ENCODE data around the gene AFAP1. TPM values are rescaled to one million over a fixed set of nuclear protein-coding genes. Genes with fewer than 3 reads are reported as not detected.
A peak's percentile ranks its signal among the peaks of the same experiment; 100 is the strongest.

Gene AFAP1
- total and polyA plus RNA-seq, 2 donors (not counting 3 experiments of a cell fraction or from before 2014, with no cell fraction given), result 32.3 to 103 TPM

GRCh38 chr4:7987148-7987989 is 47.7 kb upstream of the AFAP1 start:
- no peaks in the 10 kb centered on the region for H3K9me3 ChIP-seq (replicated peaks; ENCODE audit: control insufficient read depth, insufficient read depth, low read length)
- POLR2A ChIA-PET, result interaction anchor here (1.6 kb wide), 1 partner anchor 48 kb away, joined by 9 read pairs; the partner anchor contains the start of gene AFAP1
- no peaks in the 10 kb centered on the region for H3K79me2 ChIP-seq (ENCODE audit: control insufficient read depth, insufficient read depth, low read length)
- peak; percentile 97 for FAIRE-seq
- no peak overlapping the region for H3K9ac ChIP-seq (replicated peaks; ENCODE audit: extremely low read depth, insufficient read depth, low read length)
- peak; percentile 74 for DNase-seq (ENCODE audit: low read depth, low spot score)
- dilution Hi-C loops (cut with MboI; ENCODE audit: extremely low pct_ligation_motif_present, low sequenced_read_pairs), result no loop called here
- no peaks in the 10 kb centered on the region for H3K27me3 ChIP-seq (ENCODE audit: control insufficient read depth in 2 of 2, insufficient read depth in 2 of 2, low read length in 2 of 2)
- no peak for TF ChIP-seq JUN (IDR thresholded peaks at IDR 0.05; ENCODE audit: borderline replicate concordance, insufficient read depth, insufficient read length, low read depth)
- TF ChIP-seq MYC (IDR thresholded peaks at IDR 0.05; ENCODE audit: low read depth, low read length), result no peak
- peak; percentile 84 to 86 for TF ChIP-seq CTCF (IDR thresholded peaks at IDR 0.05; ENCODE audit: extremely low read depth in 1 of 2, insufficient read depth in 1 of 2, low read depth in 1 of 2, low read length in 2 of 2)
- TF ChIP-seq MAX (IDR thresholded peaks at IDR 0.05; ENCODE audit: insufficient read depth, insufficient read length), result no peak
- no peak for TF ChIP-seq GATA2 (IDR thresholded peaks at IDR 0.05; ENCODE audit: insufficient read depth, insufficient read length, low read depth, low read length)
- no peak for TF ChIP-seq EZH2 (IDR thresholded peaks at IDR 0.05; ENCODE audit: borderline replicate concordance, low read depth, low read length, severe bottlenecking)
- TF ChIP-seq FOS (IDR thresholded peaks at IDR 0.05; ENCODE audit: borderline replicate concordance, insufficient read depth, low read length), result no peak
- no peak for TF ChIP-seq POLR2A (IDR thresholded peaks at IDR 0.05; ENCODE audit: low read depth, low read length)
- BruUV-seq (replicated peaks), result no TSS peak
- H3K36me3 ChIP-seq (ENCODE audit: control insufficient read depth in 2 of 2, extremely low read depth in 1 of 2, insufficient read depth in 2 of 2, low read length in 2 of 2), result no peaks in the 10 kb centered on the region
- no peak overlapping the region for H3K4me2 ChIP-seq (ENCODE audit: insufficient read depth, low read length)
- no peaks in the 10 kb centered on the region for H4K20me1 ChIP-seq (replicated peaks; ENCODE audit: control insufficient read depth, extremely low read depth, insufficient read depth, low read length)
- no peaks in the 10 kb centered on the region for H3K9me1 ChIP-seq (replicated peaks; ENCODE audit: control insufficient read depth, extremely low read depth, insufficient read depth, low read length)
- no peak overlapping the region for H2AFZ ChIP-seq (ENCODE audit: low read depth, low read length)
- H3K4me3 ChIP-seq (replicated peaks in 1 of 3; ENCODE audit: insufficient read depth in 1 of 3, low read depth in 1 of 3, low read length in 3 of 3), result no peak overlapping the region
- intact Hi-C loops (cut with micrococcal nuclease), result loop anchor here (1.0 to 5.0 kb wide), 8 partner anchors 111 to 265 kb away; no protein-coding TSS in a partner anchor
- CTCF ChIA-PET, result interaction anchor here (0.6 to 7.5 kb wide), 24 partner anchors 9 to 265 kb away, joined by 3 to 163 read pairs (median 4); partner anchors contain the start of gene AFAP1
- H3K27ac ChIP-seq (ENCODE audit: insufficient read depth, low read depth, low read length), result no peak overlapping the region
- peaks cover 12% of the 10 kb centered on the region for H3K4me1 ChIP-seq (ENCODE audit: control insufficient read depth, extremely low read depth, insufficient read depth, low read length)
